BE2C (cell line): ENCODE measurements around the gene ENOX1.

Experiments used
- DNase-seq: peaks from one replicate; pipeline ENCODE4 v3.0.0-alpha.2; 2020
- H3K27me3 ChIP-seq: fragments of 250-450 bp; sonication (Bioruptor Pico); 2 replicates; pipeline ENCODE4 v1.5.1; 2020; ENCODE audit warnings: mild to moderate bottlenecking
- H3K36me3 ChIP-seq: fragments of 250-450 bp; sonication (Bioruptor Pico); 2 replicates; pipeline ENCODE4 v1.5.1; 2020; ENCODE audit warnings: mild to moderate bottlenecking
- H3K4me1 ChIP-seq: fragments of 250-450 bp; sonication (Bioruptor Pico); 2 replicates; pipeline ENCODE4 v1.5.1; 2020
- H3K4me3 ChIP-seq: 2 replicates; pipeline ENCODE4 v1.5.1; 2011; ENCODE audit warnings: low read depth, low read length
- H3K9me3 ChIP-seq: fragments of 250-450 bp; sonication (Bioruptor Pico); 2 replicates; pipeline ENCODE4 v1.5.1; 2020
- CTCF ChIP-seq: IDR thresholded peaks from 2 replicates; pipeline ENCODE4 v1.5.1; 2012; ENCODE audit warnings: mild to moderate bottlenecking, low read depth, low read length

ENOX1 gene

DNA sequence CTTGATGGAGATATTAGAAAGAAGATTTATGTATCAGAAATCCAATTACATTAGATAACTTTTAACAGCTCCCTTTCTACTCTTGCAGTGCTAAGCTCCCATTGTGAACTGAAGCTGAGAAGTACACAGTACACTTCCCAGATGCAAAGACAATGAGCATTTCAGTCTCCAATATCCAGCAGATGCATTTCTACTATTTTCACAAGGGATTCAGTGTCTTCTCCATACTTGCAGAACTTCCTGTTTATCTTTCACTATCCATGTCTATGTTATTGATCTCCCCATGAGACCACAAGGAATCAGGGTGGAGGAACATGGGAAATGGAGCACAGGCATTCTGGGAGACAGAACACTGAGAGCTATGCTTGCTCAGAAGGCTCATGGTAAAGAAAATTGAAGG, 207.5 kb downstream of the ENOX1 start:
- no peak for DNase-seq
- Histone ChIP-seq H3K27me3 (no peaks in the 10 kb centered on the region), H3K9me3 (no peaks in the 10 kb centered on the region), H3K4me1 (peaks cover 3% of the 10 kb centered on the region), H3K4me3 (no peak overlapping the region), H3K36me3 (no peaks in the 10 kb centered on the region)
- TF ChIP-seq CTCF = no peak

DNA sequence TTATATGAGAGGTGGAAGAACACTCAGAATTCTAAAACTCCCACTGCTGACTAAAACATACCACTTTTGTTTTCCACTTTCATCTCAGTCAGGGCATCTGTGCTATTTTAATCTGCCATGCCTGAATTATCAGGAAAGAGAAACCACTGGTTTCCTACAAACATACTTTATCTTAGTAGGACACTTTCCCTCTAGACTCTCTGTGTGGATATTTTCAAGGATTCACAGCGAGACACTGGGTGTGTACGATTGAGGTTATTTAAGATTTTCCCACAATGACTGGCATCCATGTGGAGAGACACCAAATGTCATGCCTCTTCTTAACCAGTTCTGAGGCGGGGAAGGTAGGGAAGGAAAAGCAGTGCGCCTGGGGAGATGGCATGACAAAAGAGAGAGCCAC, 212.2 kb downstream of the ENOX1 start:
- no peaks in the 10 kb centered on the region for H3K36me3 ChIP-seq
- no peak for DNase-seq
- no peak for TF ChIP-seq CTCF
- H3K9me3 ChIP-seq = no peaks in the 10 kb centered on the region
- H3K4me3 ChIP-seq = no peak overlapping the region
- H3K4me1 ChIP-seq = peaks cover 9% of the 10 kb centered on the region
- H3K27me3 ChIP-seq = no peaks in the 10 kb centered on the region

DNA sequence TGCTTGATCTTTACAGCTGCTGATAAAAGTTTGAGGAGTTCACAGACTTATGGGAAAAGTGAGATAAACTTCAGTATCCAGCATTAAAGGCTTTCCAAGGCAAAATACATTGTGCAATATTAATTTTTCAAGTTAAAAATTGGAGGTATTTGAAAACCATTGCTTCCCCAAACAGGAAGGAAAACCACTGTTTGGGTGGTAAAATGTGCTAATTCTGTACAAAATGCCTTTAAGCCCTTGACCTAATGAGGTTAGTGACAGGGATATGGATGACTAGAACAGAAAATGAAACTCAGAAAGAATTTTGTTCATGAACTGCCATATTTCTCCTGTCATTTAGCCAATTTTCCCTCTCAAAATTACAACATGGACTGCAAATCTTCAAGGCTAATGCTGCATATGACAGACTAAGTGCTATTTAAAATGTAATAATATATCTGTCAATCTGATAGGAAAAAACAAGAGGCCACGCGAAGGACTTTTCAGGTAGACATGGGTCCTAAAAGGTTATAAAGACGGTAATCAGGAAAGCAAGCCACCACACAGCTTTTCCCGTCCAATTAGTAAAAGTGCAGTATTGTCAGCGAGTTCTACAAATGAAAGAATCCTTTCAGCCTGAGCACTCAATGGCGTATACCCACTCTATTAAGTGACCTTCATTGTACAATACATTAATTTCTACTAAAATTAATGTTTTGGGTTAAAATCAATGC, 212.8 kb downstream of the ENOX1 start:
- no peak for TF ChIP-seq CTCF
- no peaks in the 10 kb centered on the region for H3K27me3 ChIP-seq
- H3K36me3 ChIP-seq = no peaks in the 10 kb centered on the region
- H3K9me3 ChIP-seq = no peaks in the 10 kb centered on the region
- no peak overlapping the region for H3K4me3 ChIP-seq
- no peak for DNase-seq
- peaks cover 9% of the 10 kb centered on the region for H3K4me1 ChIP-seq

DNA sequence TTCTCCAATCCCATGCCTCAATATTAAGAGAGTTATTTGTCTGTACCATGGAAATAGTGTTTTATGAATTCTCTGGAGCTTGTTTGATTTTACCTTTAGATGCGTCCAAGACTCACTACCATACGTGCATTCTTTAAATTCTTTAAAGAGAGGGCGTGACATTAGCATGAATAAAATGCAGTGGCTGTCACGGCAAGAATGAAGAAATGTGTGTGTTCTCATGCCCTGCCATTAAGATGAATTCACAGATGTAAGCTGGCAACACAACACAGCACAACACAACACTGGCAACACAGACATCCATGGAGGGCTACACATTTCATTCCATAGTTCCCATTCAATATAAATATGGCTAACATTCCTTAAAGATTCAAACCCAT, 213.4 kb downstream of the ENOX1 start:
- Histone ChIP-seq H3K9me3 (no peaks in the 10 kb centered on the region), H3K4me1 (peaks cover 9% of the 10 kb centered on the region), H3K4me3 (no peak overlapping the region), H3K36me3 (no peaks in the 10 kb centered on the region), H3K27me3 (no peaks in the 10 kb centered on the region)
- no peak for DNase-seq
- TF ChIP-seq CTCF = no peak

GRCh38 chr13:43572656-43573360, 214.0 kb downstream of the ENOX1 start:
- H3K9me3 ChIP-seq = no peaks in the 10 kb centered on the region
- no peak overlapping the region for H3K4me3 ChIP-seq
- no peak for DNase-seq
- no peaks in the 10 kb centered on the region for H3K36me3 ChIP-seq
- H3K4me1 ChIP-seq = peaks cover 9% of the 10 kb centered on the region
- no peaks in the 10 kb centered on the region for H3K27me3 ChIP-seq
- no peak for TF ChIP-seq CTCF

DNA sequence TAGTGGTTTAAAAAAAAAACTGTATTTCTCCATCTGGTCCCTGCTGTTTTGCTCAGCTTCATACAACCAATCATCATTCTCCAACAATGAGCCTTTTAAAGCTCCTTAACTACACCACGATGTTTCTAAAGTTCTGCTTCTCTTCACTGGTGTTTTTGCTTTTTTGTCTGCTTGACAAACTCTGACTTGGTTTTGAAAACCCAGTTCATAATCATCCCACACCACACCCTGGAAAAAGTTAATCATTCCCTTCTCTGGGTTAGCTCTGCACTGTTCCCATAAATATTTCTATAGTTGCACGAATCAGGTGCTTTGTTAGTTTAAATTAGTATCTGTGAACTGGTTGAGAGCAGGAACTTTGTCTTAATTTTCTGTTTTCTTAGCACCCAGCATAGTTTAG, 217.1 kb downstream of the ENOX1 start:
- no peak for DNase-seq
- Histone ChIP-seq H3K9me3 (no peaks in the 10 kb centered on the region), H3K36me3 (no peaks in the 10 kb centered on the region), H3K4me3 (no peak overlapping the region), H3K4me1 (peaks cover 14% of the 10 kb centered on the region), H3K27me3 (no peaks in the 10 kb centered on the region)
- TF ChIP-seq CTCF = no peak
